Measurements from ENCODE around the gene SPATA25.

- TF ChIP-seq POLR2A (IDR thresholded peaks at IDR 0.05; ENCODE audit: low read depth, low read length) (no peak), PAX5 (IDR thresholded peaks at IDR 0.05; ENCODE audit: insufficient read depth, low read length, severe bottlenecking) (no peak)
These were observed 4.8 kb downstream of the SPATA25 start for GRCh38 chr20:45882469-45883099.

Measured in GM12891 (cell line).